Measurements from ENCODE around the gene PHLPP1. TPM values are rescaled to one million over a fixed set of nuclear protein-coding genes. Genes with fewer than 3 reads are reported as not detected.
A peak's percentile ranks its signal among the peaks of the same experiment; 100 is the strongest.

The PHLPP1 gene
- total RNA-seq, 3 donors from 2014 or later, result 4.0 to 6.7 (median 4.3) TPM

DNA sequence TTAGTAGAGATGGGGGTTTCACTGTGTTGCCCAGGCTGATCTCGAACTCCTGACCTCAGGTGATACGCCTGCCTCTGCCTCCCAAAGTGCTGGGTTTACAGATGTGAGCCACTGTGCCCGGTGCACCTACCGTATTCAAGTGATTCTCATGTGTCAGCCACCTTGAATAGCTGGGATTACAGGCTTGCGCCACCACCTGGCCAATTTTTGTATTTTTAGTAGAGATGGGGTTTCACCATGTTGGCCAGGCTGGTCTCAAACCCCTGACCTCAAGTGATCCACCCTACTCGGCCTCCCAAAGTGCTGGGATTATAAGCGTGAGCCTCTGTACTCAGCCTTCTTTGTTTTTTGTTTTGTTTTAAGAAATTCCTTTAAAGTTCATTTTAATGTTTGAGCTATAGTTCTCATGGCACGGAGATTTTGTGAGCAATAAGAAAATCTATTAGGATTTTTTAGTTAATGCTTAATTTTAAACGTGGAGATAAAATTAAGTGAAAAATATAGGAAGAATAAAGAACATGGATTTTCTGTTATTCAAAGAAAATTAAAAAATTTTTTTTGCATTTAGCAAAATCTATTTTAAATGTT, 242.6 kb downstream of the PHLPP1 start:
- Mint-ChIP-seq H3K36me3 (ENCODE audit: insufficient read depth) (no peaks in the 10 kb centered on the region), H3K4me1 (ENCODE audit: low read depth) (peaks cover 8% of the 10 kb centered on the region), H3K4me3 (no peak overlapping the region), H3K27me3 (ENCODE audit: low read depth) (no peaks in the 10 kb centered on the region), H3K9me3 (no peaks in the 10 kb centered on the region)
- DNase-seq (no peak), ATAC-seq (peak; percentile 50 to 62)

DNA sequence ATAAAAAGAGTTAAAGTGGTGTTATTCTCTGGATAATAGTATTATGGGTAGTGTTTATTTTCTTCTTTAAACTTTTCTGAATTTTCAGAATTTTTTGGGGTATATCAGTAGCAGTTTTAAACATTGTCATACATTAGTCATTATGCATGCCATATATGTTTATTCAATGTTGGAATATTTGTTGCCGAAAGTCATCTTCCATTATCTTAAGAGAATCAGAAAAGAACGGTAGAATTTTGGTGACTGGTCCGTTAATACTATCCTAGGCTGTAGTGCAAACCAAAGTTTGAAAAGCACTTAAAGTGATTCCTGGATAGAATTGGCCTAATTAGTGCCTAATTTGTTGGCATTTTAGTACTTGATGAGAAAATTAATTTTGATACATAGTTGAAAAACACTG, 244.1 kb downstream of the PHLPP1 start:
- H3K9me3 Mint-ChIP-seq, result no peaks in the 10 kb centered on the region
- no peaks in the 10 kb centered on the region for H3K4me1 Mint-ChIP-seq (ENCODE audit: low read depth)
- H3K36me3 Mint-ChIP-seq (ENCODE audit: insufficient read depth), result peaks cover 3% of the 10 kb centered on the region
- DNase-seq, result no peak
- no peak overlapping the region for H3K4me3 Mint-ChIP-seq
- H3K27me3 Mint-ChIP-seq (ENCODE audit: low read depth), result no peaks in the 10 kb centered on the region
- ATAC-seq, result no peak

DNA sequence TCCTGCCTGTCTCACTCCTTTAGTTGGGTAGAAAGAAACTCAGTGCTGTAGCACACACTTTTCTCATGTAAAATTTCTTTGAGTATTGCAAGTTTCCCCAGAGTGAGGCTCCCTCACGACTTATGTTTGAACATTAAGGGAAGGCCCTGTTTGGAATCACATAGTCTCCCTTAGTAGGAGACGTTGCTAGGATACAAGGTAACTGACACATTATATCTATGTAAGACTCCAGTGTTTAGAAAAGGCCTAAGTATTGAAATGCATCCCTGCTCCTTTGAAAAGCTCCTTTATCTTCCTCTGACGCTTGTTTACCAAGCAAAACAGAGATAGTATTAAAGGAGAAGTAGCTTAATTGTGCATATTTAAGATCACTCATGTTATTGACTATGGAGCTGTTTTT, 248.2 kb downstream of the PHLPP1 start:
- Mint-ChIP-seq H3K4me3 (no peak overlapping the region), H3K4me1 (ENCODE audit: low read depth) (no peaks in the 10 kb centered on the region), H3K36me3 (ENCODE audit: insufficient read depth) (peaks cover 3% of the 10 kb centered on the region), H3K9me3 (no peaks in the 10 kb centered on the region), H3K27me3 (ENCODE audit: low read depth) (no peaks in the 10 kb centered on the region)
- no peak for DNase-seq
- ATAC-seq, result no peak

- no peaks in the 10 kb centered on the region for H3K9me3 Mint-ChIP-seq
- H3K27me3 Mint-ChIP-seq (ENCODE audit: low read depth), result no peaks in the 10 kb centered on the region
- ATAC-seq (no peak), DNase-seq (no peak)
- H3K4me1 Mint-ChIP-seq (ENCODE audit: low read depth), result no peaks in the 10 kb centered on the region
- H3K36me3 Mint-ChIP-seq (ENCODE audit: insufficient read depth), result peaks cover 3% of the 10 kb centered on the region
- no peak overlapping the region for H3K4me3 Mint-ChIP-seq
These were observed 249.1 kb downstream of the PHLPP1 start for GRCh38 chr18:62964432-62964831.

DNA sequence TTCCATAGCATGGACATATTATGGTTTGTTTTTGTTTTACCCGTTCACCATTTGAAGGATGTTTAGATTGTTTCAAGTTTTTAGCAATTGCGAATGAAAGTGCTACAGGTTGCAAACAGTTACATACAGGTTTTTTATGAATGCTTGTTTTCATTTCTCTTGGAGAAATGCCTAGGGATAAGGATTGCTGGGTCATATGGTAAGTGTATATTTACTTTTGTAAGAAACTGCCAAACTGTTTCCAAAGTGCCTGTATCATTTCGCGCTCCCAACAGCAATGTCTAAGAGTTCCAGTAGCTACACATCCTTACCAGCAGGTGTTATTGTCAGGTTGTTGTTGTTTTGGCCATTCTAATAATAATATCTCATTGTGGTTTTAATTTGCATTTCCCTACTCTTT, 251.7 kb downstream of the PHLPP1 start:
- H3K4me1 Mint-ChIP-seq (ENCODE audit: low read depth), result no peaks in the 10 kb centered on the region

GRCh38 chr18:62973689-62974088, 258.3 kb downstream of the PHLPP1 start:
- no peaks in the 10 kb centered on the region for H3K4me1 Mint-ChIP-seq (ENCODE audit: low read depth)
- H3K36me3 Mint-ChIP-seq (ENCODE audit: insufficient read depth), result peaks cover 11% of the 10 kb centered on the region
- no peak for DNase-seq
- H3K4me3 Mint-ChIP-seq, result no peak overlapping the region
- H3K27me3 Mint-ChIP-seq (ENCODE audit: low read depth), result no peaks in the 10 kb centered on the region
- H3K9me3 Mint-ChIP-seq, result no peaks in the 10 kb centered on the region
- no peak for ATAC-seq

More for the DNA sequence above, 251.7 kb downstream of the PHLPP1 start:
- Mint-ChIP-seq H3K4me3 (no peak overlapping the region), H3K27me3 (ENCODE audit: low read depth) (no peaks in the 10 kb centered on the region), H3K36me3 (ENCODE audit: insufficient read depth) (peaks cover 9% of the 10 kb centered on the region), H3K9me3 (no peaks in the 10 kb centered on the region)
- ATAC-seq, result no peak
- no peak for DNase-seq

- no peaks in the 10 kb centered on the region for H3K9me3 Mint-ChIP-seq
- DNase-seq (no peak), ATAC-seq (no peak)
- no peaks in the 10 kb centered on the region for H3K4me1 Mint-ChIP-seq (ENCODE audit: low read depth)
- peaks cover 15% of the 10 kb centered on the region for H3K36me3 Mint-ChIP-seq (ENCODE audit: insufficient read depth)
- no peak overlapping the region for H3K4me3 Mint-ChIP-seq
- no peaks in the 10 kb centered on the region for H3K27me3 Mint-ChIP-seq (ENCODE audit: low read depth)
These were observed 259.0 kb downstream of the PHLPP1 start for GRCh38 chr18:62974388-62974787.

- ATAC-seq, result no peak
- Mint-ChIP-seq H3K4me1 (ENCODE audit: low read depth) (no peaks in the 10 kb centered on the region), H3K4me3 (no peak overlapping the region), H3K9me3 (no peaks in the 10 kb centered on the region), H3K36me3 (ENCODE audit: insufficient read depth) (peaks cover 14% of the 10 kb centered on the region), H3K27me3 (ENCODE audit: low read depth) (no peaks in the 10 kb centered on the region)
- DNase-seq, result no peak
These were observed 259.8 kb downstream of the PHLPP1 start for GRCh38 chr18:62974928-62975675.

DNA sequence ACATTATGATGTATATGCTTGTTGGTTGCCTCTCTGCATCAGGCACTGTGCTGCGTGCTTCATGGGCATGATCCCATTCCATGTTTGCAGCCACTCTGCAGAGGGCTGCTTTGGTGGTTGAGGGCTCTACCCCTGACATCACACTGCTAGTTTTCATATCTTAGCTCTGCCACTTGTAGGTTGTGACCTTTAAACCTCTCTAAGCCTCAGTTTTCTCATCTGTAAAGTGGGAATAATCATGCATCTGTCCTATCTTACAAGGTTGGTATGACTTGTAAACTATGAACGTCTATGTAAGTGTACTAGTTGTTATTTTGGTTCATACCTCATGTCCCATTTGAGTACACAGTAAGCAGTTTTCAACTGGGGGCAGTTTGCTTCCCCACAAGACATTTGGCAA, 260.4 kb downstream of the PHLPP1 start:
- no peaks in the 10 kb centered on the region for H3K4me1 Mint-ChIP-seq (ENCODE audit: low read depth)
- no peak overlapping the region for H3K4me3 Mint-ChIP-seq
- DNase-seq (no peak), ATAC-seq (no peak)
- H3K36me3 Mint-ChIP-seq (ENCODE audit: insufficient read depth), result peaks cover 12% of the 10 kb centered on the region
- no peaks in the 10 kb centered on the region for H3K9me3 Mint-ChIP-seq
- no peaks in the 10 kb centered on the region for H3K27me3 Mint-ChIP-seq (ENCODE audit: low read depth)

GRCh38 chr18:62976227-62976626, 260.9 kb downstream of the PHLPP1 start:
- ATAC-seq (no peak), DNase-seq (no peak)
- Mint-ChIP-seq H3K9me3 (no peaks in the 10 kb centered on the region), H3K4me1 (ENCODE audit: low read depth) (no peaks in the 10 kb centered on the region), H3K4me3 (no peak overlapping the region), H3K36me3 (ENCODE audit: insufficient read depth) (peaks cover 9% of the 10 kb centered on the region), H3K27me3 (ENCODE audit: low read depth) (no peaks in the 10 kb centered on the region)

DNA sequence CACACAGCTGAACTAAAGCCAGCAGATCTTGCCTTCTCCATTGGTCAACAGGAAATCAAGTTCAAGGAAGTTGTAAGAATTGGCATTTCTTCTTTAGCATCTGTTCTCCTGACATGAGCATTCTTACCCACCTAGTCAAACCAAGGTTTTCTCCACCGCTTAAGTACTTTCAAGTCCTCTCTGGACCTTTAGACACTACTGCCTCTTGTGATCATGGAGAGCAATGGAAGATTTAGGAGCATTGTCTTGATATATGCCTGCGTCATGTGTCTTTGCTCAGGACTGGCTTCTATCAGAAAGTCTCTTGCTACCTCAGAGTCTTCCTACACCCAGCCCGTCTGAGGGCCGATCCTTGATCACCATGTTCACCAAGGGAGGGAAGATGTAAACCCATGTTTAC, 262.2 kb downstream of the PHLPP1 start:
- H3K4me3 Mint-ChIP-seq, result no peak overlapping the region
- H3K27me3 Mint-ChIP-seq (ENCODE audit: low read depth), result no peaks in the 10 kb centered on the region
- no peak for DNase-seq
- no peak for ATAC-seq
- H3K9me3 Mint-ChIP-seq, result no peaks in the 10 kb centered on the region
- no peaks in the 10 kb centered on the region for H3K4me1 Mint-ChIP-seq (ENCODE audit: low read depth)
- peaks cover 9% of the 10 kb centered on the region for H3K36me3 Mint-ChIP-seq (ENCODE audit: insufficient read depth)

DNA sequence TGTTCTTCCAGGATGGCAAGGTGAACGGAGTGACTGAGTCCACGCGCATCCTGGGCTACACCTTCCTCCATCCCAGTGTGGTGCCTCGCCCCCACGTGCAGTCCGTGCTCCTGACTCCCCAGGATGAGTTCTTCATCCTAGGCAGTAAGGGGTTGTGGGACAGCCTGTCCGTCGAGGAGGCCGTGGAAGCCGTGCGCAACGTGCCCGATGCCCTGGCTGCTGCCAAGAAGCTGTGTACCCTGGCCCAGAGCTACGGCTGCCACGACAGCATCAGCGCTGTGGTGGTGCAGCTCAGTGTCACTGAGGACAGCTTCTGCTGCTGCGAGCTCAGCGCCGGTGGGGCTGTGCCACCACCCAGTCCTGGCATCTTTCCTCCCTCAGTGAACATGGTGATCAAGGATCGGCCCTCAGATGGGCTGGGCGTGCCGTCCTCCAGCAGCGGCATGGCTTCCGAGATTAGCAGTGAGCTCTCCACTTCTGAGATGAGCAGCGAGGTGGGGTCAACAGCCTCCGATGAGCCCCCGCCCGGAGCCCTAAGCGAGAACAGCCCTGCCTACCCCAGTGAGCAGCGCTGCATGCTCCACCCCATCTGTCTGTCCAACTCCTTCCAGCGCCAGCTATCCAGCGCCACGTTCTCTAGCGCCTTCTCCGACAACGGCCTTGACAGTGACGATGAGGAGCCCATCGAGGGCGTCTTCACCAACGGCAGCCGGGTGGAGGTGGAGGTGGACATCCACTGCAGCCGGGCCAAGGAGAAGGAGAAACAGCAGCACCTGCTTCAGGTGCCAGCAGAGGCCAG, 263.1 kb downstream of the PHLPP1 start:
- Mint-ChIP-seq H3K9me3 (no peaks in the 10 kb centered on the region), H3K27me3 (ENCODE audit: low read depth) (no peaks in the 10 kb centered on the region), H3K4me1 (ENCODE audit: low read depth) (no peaks in the 10 kb centered on the region), H3K4me3 (no peak overlapping the region), H3K36me3 (ENCODE audit: insufficient read depth) (peaks cover 9% of the 10 kb centered on the region)
- ATAC-seq (no peak), DNase-seq (no peak)

DNA sequence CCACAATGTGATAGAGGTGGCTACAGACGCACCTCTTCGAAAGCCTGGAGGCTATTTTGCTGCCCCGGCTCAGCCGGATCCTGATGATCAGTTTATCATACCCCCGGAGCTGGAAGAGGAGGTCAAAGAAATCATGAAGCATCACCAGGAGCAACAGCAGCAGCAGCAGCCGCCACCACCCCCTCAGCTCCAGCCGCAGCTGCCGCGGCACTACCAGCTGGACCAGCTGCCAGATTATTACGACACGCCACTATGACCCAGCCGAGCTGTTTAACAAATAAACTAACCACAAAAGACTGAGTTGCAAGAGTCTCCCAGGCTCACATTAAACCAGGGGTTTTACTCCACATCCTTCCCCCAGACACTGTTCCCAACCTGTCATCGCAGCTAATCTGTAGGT, 263.8 kb downstream of the PHLPP1 start:
- no peaks in the 10 kb centered on the region for H3K27me3 Mint-ChIP-seq (ENCODE audit: low read depth)
- H3K9me3 Mint-ChIP-seq, result no peaks in the 10 kb centered on the region
- H3K4me3 Mint-ChIP-seq, result no peak overlapping the region
- DNase-seq, result no peak
- no peaks in the 10 kb centered on the region for H3K4me1 Mint-ChIP-seq (ENCODE audit: low read depth)
- ATAC-seq, result no peak
- peaks cover 9% of the 10 kb centered on the region for H3K36me3 Mint-ChIP-seq (ENCODE audit: insufficient read depth)

DNA sequence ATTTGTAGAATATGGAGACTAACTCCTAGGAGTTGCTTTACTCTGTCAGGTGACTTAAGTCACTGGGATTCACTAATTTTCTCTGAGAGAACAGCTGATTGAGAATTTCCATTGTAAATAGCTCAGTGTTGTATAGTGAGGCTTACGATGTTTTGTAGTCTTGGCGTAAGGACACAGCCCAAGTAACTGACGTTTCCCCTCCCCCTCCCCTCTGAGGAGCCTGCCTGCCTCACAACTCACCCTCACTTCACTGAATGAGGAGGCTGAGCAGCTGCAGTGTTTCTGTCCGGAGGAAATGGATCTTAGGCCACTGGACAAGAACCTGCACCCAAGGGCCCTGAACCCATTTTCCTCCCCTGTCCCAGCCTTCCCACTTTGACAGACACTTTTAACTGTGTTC, 264.6 kb downstream of the PHLPP1 start:
- DNase-seq (no peak), ATAC-seq (no peak)
- Mint-ChIP-seq H3K4me3 (no peak overlapping the region), H3K4me1 (ENCODE audit: low read depth) (no peaks in the 10 kb centered on the region), H3K36me3 (ENCODE audit: insufficient read depth) (peaks cover 9% of the 10 kb centered on the region), H3K9me3 (no peaks in the 10 kb centered on the region), H3K27me3 (ENCODE audit: low read depth) (no peaks in the 10 kb centered on the region)

DNA sequence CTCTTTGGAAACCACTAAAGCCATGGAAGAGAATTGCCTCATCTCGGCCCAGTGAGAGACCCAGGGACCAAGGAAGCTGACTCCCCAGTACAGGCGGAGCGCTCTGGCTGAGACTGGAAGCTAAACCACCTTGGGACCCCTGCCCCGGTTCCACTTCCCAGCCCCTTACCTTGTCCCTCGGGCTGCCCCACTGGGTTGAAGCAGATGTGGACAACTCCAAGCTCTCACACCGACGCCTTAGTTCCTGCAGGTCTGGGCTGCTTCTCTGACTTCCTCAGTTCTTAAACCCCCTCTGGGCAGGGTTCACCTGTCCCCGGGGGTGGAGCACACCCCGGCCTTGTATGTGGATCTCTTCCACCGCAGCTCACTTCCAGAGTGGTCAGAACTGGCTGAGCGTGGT, 266.2 kb downstream of the PHLPP1 start:
- Mint-ChIP-seq H3K4me1 (ENCODE audit: low read depth) (no peaks in the 10 kb centered on the region), H3K36me3 (ENCODE audit: insufficient read depth) (peaks cover 4% of the 10 kb centered on the region), H3K9me3 (no peaks in the 10 kb centered on the region), H3K4me3 (no peak overlapping the region), H3K27me3 (ENCODE audit: low read depth) (no peaks in the 10 kb centered on the region)
- ATAC-seq (no peak), DNase-seq (no peak)

Data from activated T-cell treated with anti-CD3 and anti-CD28 coated beads, Interleukin-2, amount 50 U/mL, for 4 hours (primary cell).